ENCODE measurements around the gene CAPN13. TPM values are rescaled to one million over a fixed set of nuclear protein-coding genes. Genes with fewer than 3 reads are reported as not detected.

The CAPN13 gene
- total RNA-seq, 1 experiment from 2014 or later = not detected

- no TSS peak for BruUV-seq (replicated peaks)
- POLR2A ChIA-PET = no interaction called here
- TF ChIP-seq REST (IDR thresholded peaks at IDR 0.05; ENCODE audit: insufficient read depth in 1 of 2, low read depth in 2 of 2, low read length in 1 of 2) = no peak
- no peak for TF ChIP-seq CTCF (IDR thresholded peaks at IDR 0.05)
- no peak for TF ChIP-seq SIN3A (IDR thresholded peaks at IDR 0.05; ENCODE audit: borderline replicate concordance, insufficient read depth, low read depth, low read length)
- no peak for TF ChIP-seq POLR2AphosphoS5 (IDR thresholded peaks at IDR 0.05; ENCODE audit: low read depth, low read length)
- TF ChIP-seq TCF7L2 (IDR thresholded peaks at IDR 0.05; ENCODE audit: low read depth, low read length) = no peak
- intact Hi-C loops (cut with micrococcal nuclease; ENCODE audit: unreplicated experiment) (loop anchor here (5.0 kb wide), 1 partner anchor 152 kb away; no protein-coding TSS in a partner anchor), in situ Hi-C loops (cut with HindIII; ENCODE audit: low pct_unique_long_range_greater_than_20kb, low sequenced_read_pairs) (no loop called here)
- no peak for ATAC-seq
- no peak overlapping the region for H3K27ac ChIP-seq (ENCODE audit: low read length)
- CTCF ChIA-PET = no interaction called here
- no peak overlapping the region for H3K4me3 ChIP-seq (ENCODE audit: low read depth in 2 of 2, low read length in 2 of 2)
- H3K4me1 ChIP-seq (ENCODE audit: control insufficient read depth, insufficient read depth, low read length) = no peaks in the 10 kb centered on the region
- H3K36me3 ChIP-seq (ENCODE audit: control insufficient read depth, insufficient read depth, low read length) = no peaks in the 10 kb centered on the region
- H3K27me3 ChIP-seq (ENCODE audit: control insufficient read depth, insufficient read depth, low read length) = no peaks in the 10 kb centered on the region
- no peak for DNase-seq (ENCODE audit: low read depth, low spot score)
- no peaks in the 10 kb centered on the region for H3K9me3 ChIP-seq (ENCODE audit: control insufficient read depth, insufficient read depth, low read depth, low read length)
Observed at GRCh38 chr2:30710016-30710415, 97.2 kb downstream of the CAPN13 start.

GRCh38 chr2:30709516-30709915 lies 97.7 kb downstream of the CAPN13 start:
- Histone ChIP-seq H3K4me3 (ENCODE audit: low read depth in 2 of 2, low read length in 2 of 2) (no peak overlapping the region), H3K4me1 (ENCODE audit: control insufficient read depth, insufficient read depth, low read length) (no peaks in the 10 kb centered on the region), H3K36me3 (ENCODE audit: control insufficient read depth, insufficient read depth, low read length) (no peaks in the 10 kb centered on the region), H3K27me3 (ENCODE audit: control insufficient read depth, insufficient read depth, low read length) (no peaks in the 10 kb centered on the region), H3K9me3 (ENCODE audit: control insufficient read depth, insufficient read depth, low read depth, low read length) (no peaks in the 10 kb centered on the region), H3K27ac (ENCODE audit: low read length) (no peak overlapping the region)
- ChIA-PET CTCF (interaction anchor here (0.5 kb wide), 1 partner anchor 1464 kb away, joined by 8 read pairs; no protein-coding TSS in a partner anchor), POLR2A (no interaction called here)
- intact Hi-C loops (cut with micrococcal nuclease; ENCODE audit: unreplicated experiment) (no loop called here), in situ Hi-C loops (cut with HindIII; ENCODE audit: low pct_unique_long_range_greater_than_20kb, low sequenced_read_pairs) (no loop called here)
- ATAC-seq = no peak
- BruUV-seq (replicated peaks) = no TSS peak
- DNase-seq (ENCODE audit: low read depth, low spot score) = no peak
- TF ChIP-seq REST (IDR thresholded peaks at IDR 0.05; ENCODE audit: insufficient read depth in 1 of 2, low read depth in 2 of 2, low read length in 1 of 2) (no peak), TCF7L2 (IDR thresholded peaks at IDR 0.05; ENCODE audit: low read depth, low read length) (no peak), CTCF (IDR thresholded peaks at IDR 0.05) (no peak), POLR2AphosphoS5 (IDR thresholded peaks at IDR 0.05; ENCODE audit: low read depth, low read length) (no peak), SIN3A (IDR thresholded peaks at IDR 0.05; ENCODE audit: borderline replicate concordance, insufficient read depth, low read depth, low read length) (no peak)
